Measurements from ENCODE around the gene CNFN. TPM values are rescaled to one million over a fixed set of nuclear protein-coding genes. Genes with fewer than 3 reads are reported as not detected.

CNFN gene
- total and polyA plus RNA-seq, 2 experiments from 2014 or later = 6.7 to 54.5 TPM

DNA sequence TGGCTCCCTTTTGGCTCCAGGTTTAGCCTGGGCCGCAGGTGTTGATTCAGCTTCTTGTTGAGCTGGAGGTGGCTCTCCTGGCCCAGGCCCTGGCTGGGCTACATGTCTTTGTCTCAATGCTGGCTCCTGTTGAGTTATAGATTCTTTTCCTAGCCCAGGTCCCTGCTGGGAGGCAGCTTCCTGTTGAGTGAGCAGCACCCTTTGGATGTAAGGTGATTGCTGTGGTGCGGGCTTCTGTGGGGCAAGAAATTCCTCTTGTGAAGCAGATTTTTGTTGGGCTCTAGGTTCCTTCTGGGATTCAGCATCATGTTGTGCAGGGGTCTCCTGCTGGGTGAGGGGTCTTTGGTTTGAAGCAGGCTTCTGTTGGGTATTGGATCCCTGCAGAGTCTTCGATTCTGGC, 36.5 kb upstream of the CNFN start:
- Histone ChIP-seq H3K4me3 (no peak overlapping the region), H3K9me2 (ENCODE audit: insufficient read depth) (peaks cover 4% of the 10 kb centered on the region; the same call in 1 of the 2 replicates), H3K27me3 (ENCODE audit: insufficient read depth) (peaks cover 54% of the 10 kb centered on the region), H3K27ac (ENCODE audit: low read depth) (no peak overlapping the region), H2AFZ (no peak overlapping the region), H3K36me3 (ENCODE audit: insufficient read depth) (no peaks in the 10 kb centered on the region), H3F3A (replicated peaks; ENCODE audit: low read depth) (peaks cover 18% of the 10 kb centered on the region), H3K4me2 (no peak overlapping the region), H3K4me1 (ENCODE audit: insufficient read depth) (peaks cover 5% of the 10 kb centered on the region; the same call in 1 of the 2 replicates), H4K20me1 (replicated peaks; ENCODE audit: insufficient read depth) (peaks cover 9% of the 10 kb centered on the region; the same call in 1 of the 2 replicates), H3K79me2 (replicated peaks; ENCODE audit: insufficient read depth) (no peaks in the 10 kb centered on the region)
- no peak for TF ChIP-seq POLR2AphosphoS5 (IDR thresholded peaks at IDR 0.05; ENCODE audit: low read depth)
- TF ChIP-seq, protein P1, sequence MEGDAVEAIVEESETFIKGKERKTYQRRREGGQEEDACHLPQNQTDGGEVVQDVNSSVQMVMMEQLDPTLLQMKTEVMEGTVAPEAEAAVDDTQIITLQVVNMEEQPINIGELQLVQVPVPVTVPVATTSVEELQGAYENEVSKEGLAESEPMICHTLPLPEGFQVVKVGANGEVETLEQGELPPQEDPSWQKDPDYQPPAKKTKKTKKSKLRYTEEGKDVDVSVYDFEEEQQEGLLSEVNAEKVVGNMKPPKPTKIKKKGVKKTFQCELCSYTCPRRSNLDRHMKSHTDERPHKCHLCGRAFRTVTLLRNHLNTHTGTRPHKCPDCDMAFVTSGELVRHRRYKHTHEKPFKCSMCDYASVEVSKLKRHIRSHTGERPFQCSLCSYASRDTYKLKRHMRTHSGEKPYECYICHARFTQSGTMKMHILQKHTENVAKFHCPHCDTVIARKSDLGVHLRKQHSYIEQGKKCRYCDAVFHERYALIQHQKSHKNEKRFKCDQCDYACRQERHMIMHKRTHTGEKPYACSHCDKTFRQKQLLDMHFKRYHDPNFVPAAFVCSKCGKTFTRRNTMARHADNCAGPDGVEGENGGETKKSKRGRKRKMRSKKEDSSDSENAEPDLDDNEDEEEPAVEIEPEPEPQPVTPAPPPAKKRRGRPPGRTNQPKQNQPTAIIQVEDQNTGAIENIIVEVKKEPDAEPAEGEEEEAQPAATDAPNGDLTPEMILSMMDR (conservative IDR thresholded peaks at IDR 0.05; ENCODE audit: low read depth in 2 of 2) = no peak
- TF ChIP-seq JUNB (IDR thresholded peaks at IDR 0.05; ENCODE audit: unreplicated experiment) = no peak
- TF ChIP-seq EZH2phosphoT487 (IDR thresholded peaks at IDR 0.05; ENCODE audit: unreplicated experiment) = no peak
- TF ChIP-seq, protein P2, sequence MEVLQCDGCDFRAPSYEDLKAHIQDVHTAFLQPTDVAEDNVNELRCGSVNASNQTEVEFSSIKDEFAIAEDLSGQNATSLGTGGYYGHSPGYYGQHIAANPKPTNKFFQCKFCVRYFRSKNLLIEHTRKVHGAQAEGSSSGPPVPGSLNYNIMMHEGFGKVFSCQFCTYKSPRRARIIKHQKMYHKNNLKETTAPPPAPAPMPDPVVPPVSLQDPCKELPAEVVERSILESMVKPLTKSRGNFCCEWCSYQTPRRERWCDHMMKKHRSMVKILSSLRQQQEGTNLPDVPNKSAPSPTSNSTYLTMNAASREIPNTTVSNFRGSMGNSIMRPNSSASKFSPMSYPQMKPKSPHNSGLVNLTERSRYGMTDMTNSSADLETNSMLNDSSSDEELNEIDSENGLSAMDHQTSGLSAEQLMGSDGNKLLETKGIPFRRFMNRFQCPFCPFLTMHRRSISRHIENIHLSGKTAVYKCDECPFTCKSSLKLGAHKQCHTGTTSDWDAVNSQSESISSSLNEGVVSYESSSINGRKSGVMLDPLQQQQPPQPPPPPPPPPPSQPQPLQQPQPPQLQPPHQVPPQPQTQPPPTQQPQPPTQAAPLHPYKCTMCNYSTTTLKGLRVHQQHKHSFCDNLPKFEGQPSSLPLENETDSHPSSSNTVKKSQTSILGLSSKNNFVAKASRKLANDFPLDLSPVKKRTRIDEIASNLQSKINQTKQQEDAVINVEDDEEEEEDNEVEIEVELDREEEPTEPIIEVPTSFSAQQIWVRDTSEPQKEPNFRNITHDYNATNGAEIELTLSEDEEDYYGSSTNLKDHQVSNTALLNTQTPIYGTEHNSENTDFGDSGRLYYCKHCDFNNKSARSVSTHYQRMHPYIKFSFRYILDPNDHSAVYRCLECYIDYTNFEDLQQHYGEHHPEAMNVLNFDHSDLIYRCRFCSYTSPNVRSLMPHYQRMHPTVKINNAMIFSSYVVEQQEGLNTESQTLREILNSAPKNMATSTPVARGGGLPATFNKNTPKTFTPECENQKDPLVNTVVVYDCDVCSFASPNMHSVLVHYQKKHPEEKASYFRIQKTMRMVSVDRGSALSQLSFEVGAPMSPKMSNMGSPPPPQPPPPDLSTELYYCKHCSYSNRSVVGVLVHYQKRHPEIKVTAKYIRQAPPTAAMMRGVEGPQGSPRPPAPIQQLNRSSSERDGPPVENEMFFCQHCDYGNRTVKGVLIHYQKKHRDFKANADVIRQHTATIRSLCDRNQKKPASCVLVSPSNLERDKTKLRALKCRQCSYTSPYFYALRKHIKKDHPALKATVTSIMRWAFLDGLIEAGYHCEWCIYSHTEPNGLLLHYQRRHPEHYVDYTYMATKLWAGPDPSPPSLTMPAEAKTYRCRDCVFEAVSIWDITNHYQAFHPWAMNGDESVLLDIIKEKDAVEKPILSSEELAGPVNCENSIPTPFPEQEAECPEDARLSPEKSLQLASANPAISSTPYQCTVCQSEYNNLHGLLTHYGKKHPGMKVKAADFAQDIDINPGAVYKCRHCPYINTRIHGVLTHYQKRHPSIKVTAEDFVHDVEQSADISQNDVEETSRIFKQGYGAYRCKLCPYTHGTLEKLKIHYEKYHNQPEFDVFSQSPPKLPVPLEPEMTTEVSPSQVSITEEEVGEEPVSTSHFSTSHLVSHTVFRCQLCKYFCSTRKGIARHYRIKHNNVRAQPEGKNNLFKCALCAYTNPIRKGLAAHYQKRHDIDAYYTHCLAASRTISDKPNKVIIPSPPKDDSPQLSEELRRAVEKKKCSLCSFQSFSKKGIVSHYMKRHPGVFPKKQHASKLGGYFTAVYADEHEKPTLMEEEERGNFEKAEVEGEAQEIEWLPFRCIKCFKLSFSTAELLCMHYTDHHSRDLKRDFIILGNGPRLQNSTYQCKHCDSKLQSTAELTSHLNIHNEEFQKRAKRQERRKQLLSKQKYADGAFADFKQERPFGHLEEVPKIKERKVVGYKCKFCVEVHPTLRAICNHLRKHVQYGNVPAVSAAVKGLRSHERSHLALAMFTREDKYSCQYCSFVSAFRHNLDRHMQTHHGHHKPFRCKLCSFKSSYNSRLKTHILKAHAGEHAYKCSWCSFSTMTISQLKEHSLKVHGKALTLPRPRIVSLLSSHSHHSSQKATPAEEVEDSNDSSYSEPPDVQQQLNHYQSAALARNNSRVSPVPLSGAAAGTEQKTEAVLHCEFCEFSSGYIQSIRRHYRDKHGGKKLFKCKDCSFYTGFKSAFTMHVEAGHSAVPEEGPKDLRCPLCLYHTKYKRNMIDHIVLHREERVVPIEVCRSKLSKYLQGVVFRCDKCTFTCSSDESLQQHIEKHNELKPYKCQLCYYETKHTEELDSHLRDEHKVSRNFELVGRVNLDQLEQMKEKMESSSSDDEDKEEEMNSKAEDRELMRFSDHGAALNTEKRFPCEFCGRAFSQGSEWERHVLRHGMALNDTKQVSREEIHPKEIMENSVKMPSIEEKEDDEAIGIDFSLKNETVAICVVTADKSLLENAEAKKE (CRISPR knock-in tag; IDR thresholded peaks at IDR 0.05) = no peak
- peaks cover 12% of the 10 kb centered on the region for H3K4me1 Mint-ChIP-seq
- no peak for DNase-seq (ENCODE audit: low spot score)
- H3K4me3 Mint-ChIP-seq = no peak overlapping the region
- peaks cover 7% of the 10 kb centered on the region; the same call in 2 of the 3 replicates for H3K9me3 Mint-ChIP-seq
- no peak overlapping the region for H3K27ac Mint-ChIP-seq
- H3K36me3 Mint-ChIP-seq (ENCODE audit: low read depth) = no peaks in the 10 kb centered on the region; the same call in 2 of the 3 replicates
- H3K27me3 Mint-ChIP-seq (ENCODE audit: insufficient read depth, low read depth, poor library complexity) = peaks cover 57% of the 10 kb centered on the region
- no peak for ATAC-seq
